K562 (cell line): ENCODE results near the gene SMAD7. TPM values are rescaled to one million over a fixed set of nuclear protein-coding genes. Genes with fewer than 3 reads are reported as not detected.

Experiments used
- ARNT ChIP-seq, 2 experiments: fragments of 450-650 bp; IDR thresholded peaks; 2 replicates each; pipeline ENCODE4 v1.6.1; 2016; ENCODE audit warnings: mild to moderate bottlenecking in 1 of 2
- BHLHE40 ChIP-seq: IDR thresholded peaks from 2 replicates; pipeline ENCODE4 v1.6.1; 2011; ENCODE audit warnings: low read length, improper control_type of control experiment
- FOSL1 ChIP-seq: fragments of 200-800 bp; sonication (Bioruptor generic); conservative IDR thresholded peaks from 2 replicates; pipeline ENCODE4 v1.6.1; 2016; ENCODE audit warnings: missing genetic modification characterization, missing compliant biosample characterization
- HEY1 ChIP-seq: fragments of 250-450 bp; sonication (Bioruptor Pico); IDR thresholded peaks from 2 replicates; pipeline ENCODE4 v1.5.0; 2020; ENCODE audit warnings: mild to moderate bottlenecking, moderate library complexity, borderline replicate concordance
- JUN ChIP-seq, 2 experiments: sonication (generic) in 1 of 2; formaldehyde crosslinking in 1 of 2; IDR thresholded peaks; 2 replicates each; pipeline versions ENCODE4 v1.6.1 to v1.8.0; 2012 to 2022; ENCODE audit warnings: borderline replicate concordance in 2 of 2, mild to moderate bottlenecking in 2 of 2, improper control_type of control experiment in 1 of 2, low read depth in 1 of 2, low read length in 1 of 2, missing genetic modification reagents in 1 of 2
- JUND ChIP-seq, 2 experiments: IDR thresholded peaks; 2 replicates in 1 of 2; 3 replicates in 1 of 2; pipeline ENCODE4 v1.6.1; 2011; ENCODE audit warnings: borderline replicate concordance in 2 of 2, low read depth in 2 of 2, low read length in 2 of 2, improper control_type of control experiment in 1 of 2, missing biosample characterization in 1 of 2, missing genetic modification characterization in 1 of 2, missing genetic modification reagents in 1 of 2
- NR2C2 ChIP-seq, 2 experiments: fragments of 200-800 bp in 1 of 2; sonication (Bioruptor generic) in 1 of 2; sonication (generic) in 1 of 2; formaldehyde crosslinking in 1 of 2; IDR thresholded peaks; 2 replicates each; pipeline versions ENCODE4 v1.6.1 to v1.8.0; 2016 to 2022; ENCODE audit warnings: mild to moderate bottlenecking in 1 of 2, missing compliant biosample characterization in 1 of 2, missing genetic modification characterization in 1 of 2, missing genetic modification reagents in 1 of 2
- POLR3A ChIP-seq: IDR thresholded peaks from 2 replicates; pipeline ENCODE4 v1.6.1; 2011; ENCODE audit warnings: borderline replicate concordance, mild to moderate bottlenecking, moderate library complexity; ENCODE audit not compliant: insufficient read length, insufficient read depth; ENCODE audit errors: extremely low read depth
- TGIF2 ChIP-seq: sonication (generic); formaldehyde crosslinking; IDR thresholded peaks from 2 replicates; pipeline ENCODE4 v1.8.1; 2022; ENCODE audit warnings: mild to moderate bottlenecking, missing genetic modification reagents, moderate library complexity
- TRIM25 ChIP-seq: fragments of 450-650 bp; IDR thresholded peaks from 2 replicates; pipeline ENCODE4 v1.7.0; 2016; ENCODE audit warnings: borderline replicate concordance
- ZNF311 ChIP-seq: fragments of 250-450 bp; sonication (Bioruptor Pico); IDR thresholded peaks from 2 replicates; pipeline ENCODE4 v1.4.0; 2020; ENCODE audit warnings: mild to moderate bottlenecking, moderate library complexity
- ZNF766 ChIP-seq: fragments of 200-800 bp; sonication (Bioruptor generic); conservative IDR thresholded peaks from 2 replicates; pipeline ENCODE4 v1.6.1; 2016; ENCODE audit warnings: missing genetic modification characterization, missing compliant biosample characterization
- polyA plus RNA-seq, 8 experiments: library from polyadenylated mRNA; depleted of rRNA in 4 of 8; stranded (reverse) in 5 of 8; unstranded in 3 of 8; fragments of >200 nt; fragmentation: Nextera tagmentation in 2 of 8; fragmentation: Illumina TruSeq in 1 of 8; extraction: Ambion mirVana in 2 of 8; extraction: Trizol in 1 of 8; gene quantifications; 2 replicates each; pipeline versions ENCODE4 v1.2.1 to v1.2.3, GENCODE V29; 2011 to 2014; ENCODE audit warnings: inconsistent platforms in 1 of 8, missing spikeins in 1 of 8
- total RNA-seq, 7 experiments: library from RNA; depleted of rRNA in 6 of 7; stranded (reverse); fragments of >200 nt in 6 of 7; fragmentation: Illumina TruSeq in 2 of 7; extraction: Trizol in 2 of 7; gene quantifications; 2 replicates each; pipeline versions ENCODE4 v1.2.1 to v1.2.3, GENCODE V29; 2011 to 2021; ENCODE audit warnings: low replicate concordance in 1 of 7
- TF ChIP-seq, protein P1 (sequence below): fragments of 450-650 bp; conservative IDR thresholded peaks from 2 replicates; pipeline ENCODE4 v1.6.1; 2016; ENCODE audit warnings: missing genetic modification characterization, low read depth, mild to moderate bottlenecking, control low read depth, missing compliant biosample characterization
- TF ChIP-seq, protein P2 (sequence below): fragments of 450-650 bp; formaldehyde crosslinking; IDR thresholded peaks from 2 replicates; pipeline ENCODE4 v1.4.0; 2020; ENCODE audit warnings: mild to moderate bottlenecking, moderate library complexity
- TF ChIP-seq, protein P3 (sequence below): sonication (generic); formaldehyde crosslinking; IDR thresholded peaks from 2 replicates; pipeline ENCODE4 v1.8.0; 2023; ENCODE audit warnings: mild to moderate bottlenecking, missing genetic modification reagents

Gene SMAD7
- total and polyA plus RNA-seq, 9 of the 15 experiments (the other 6 are each of a cell fraction or from before 2014, with no cell fraction given) = 0.13 to 3.0 (median 1.6) TPM

GRCh38 chr18:48979944-48980890, 29.5 kb upstream of the SMAD7 start (continued):
- TF ChIP-seq ARNT (IDR thresholded peaks at IDR 0.05) (no peak), HEY1 (CRISPR knock-in tag) (no peak), BHLHE40 (no peak), ZNF311 (CRISPR knock-in tag) (no peak), POLR3A (no peak), TRIM25 (no peak), JUN (IDR thresholded peaks at IDR 0.05; ENCODE audit: borderline replicate concordance, low read depth, low read length) (0 out of 2 replicates have a peak, but pooled peaks have one; percentile 19), JUN (CRISPR knock-in tag; IDR thresholded peaks at IDR 0.05; ENCODE audit: borderline replicate concordance) (no peak), TGIF2 (CRISPR knock-in tag) (no peak), JUND (IDR thresholded peaks at IDR 0.05; ENCODE audit: borderline replicate concordance, low read depth, low read length) (0 out of 2 replicates have a peak, but pooled peaks have one; percentile 29), JUND (tag; IDR thresholded peaks at IDR 0.05; ENCODE audit: borderline replicate concordance, low read depth, low read length) (no peak), FOSL1 (peak; percentile 66), NR2C2 (CRISPR knock-in tag; IDR thresholded peaks at IDR 0.05) (no peak), NR2C2 (tag; IDR thresholded peaks at IDR 0.05) (no peak), ZNF766 (CRISPR knock-in tag) (no peak)
- TF ChIP-seq, protein P1, sequence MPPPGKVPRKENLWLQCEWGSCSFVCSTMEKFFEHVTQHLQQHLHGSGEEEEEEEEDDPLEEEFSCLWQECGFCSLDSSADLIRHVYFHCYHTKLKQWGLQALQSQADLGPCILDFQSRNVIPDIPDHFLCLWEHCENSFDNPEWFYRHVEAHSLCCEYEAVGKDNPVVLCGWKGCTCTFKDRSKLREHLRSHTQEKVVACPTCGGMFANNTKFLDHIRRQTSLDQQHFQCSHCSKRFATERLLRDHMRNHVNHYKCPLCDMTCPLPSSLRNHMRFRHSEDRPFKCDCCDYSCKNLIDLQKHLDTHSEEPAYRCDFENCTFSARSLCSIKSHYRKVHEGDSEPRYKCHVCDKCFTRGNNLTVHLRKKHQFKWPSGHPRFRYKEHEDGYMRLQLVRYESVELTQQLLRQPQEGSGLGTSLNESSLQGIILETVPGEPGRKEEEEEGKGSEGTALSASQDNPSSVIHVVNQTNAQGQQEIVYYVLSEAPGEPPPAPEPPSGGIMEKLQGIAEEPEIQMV (tag) = no peak
- TF ChIP-seq, protein P2, sequence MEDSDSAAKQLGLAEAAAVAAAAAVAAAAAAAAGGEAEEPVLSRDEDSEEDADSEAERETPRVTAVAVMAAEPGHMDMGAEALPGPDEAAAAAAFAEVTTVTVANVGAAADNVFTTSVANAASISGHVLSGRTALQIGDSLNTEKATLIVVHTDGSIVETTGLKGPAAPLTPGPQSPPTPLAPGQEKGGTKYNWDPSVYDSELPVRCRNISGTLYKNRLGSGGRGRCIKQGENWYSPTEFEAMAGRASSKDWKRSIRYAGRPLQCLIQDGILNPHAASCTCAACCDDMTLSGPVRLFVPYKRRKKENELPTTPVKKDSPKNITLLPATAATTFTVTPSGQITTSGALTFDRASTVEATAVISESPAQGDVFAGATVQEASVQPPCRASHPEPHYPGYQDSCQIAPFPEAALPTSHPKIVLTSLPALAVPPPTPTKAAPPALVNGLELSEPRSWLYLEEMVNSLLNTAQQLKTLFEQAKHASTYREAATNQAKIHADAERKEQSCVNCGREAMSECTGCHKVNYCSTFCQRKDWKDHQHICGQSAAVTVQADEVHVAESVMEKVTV (CRISPR knock-in tag) = no peak
- TF ChIP-seq, protein P3, sequence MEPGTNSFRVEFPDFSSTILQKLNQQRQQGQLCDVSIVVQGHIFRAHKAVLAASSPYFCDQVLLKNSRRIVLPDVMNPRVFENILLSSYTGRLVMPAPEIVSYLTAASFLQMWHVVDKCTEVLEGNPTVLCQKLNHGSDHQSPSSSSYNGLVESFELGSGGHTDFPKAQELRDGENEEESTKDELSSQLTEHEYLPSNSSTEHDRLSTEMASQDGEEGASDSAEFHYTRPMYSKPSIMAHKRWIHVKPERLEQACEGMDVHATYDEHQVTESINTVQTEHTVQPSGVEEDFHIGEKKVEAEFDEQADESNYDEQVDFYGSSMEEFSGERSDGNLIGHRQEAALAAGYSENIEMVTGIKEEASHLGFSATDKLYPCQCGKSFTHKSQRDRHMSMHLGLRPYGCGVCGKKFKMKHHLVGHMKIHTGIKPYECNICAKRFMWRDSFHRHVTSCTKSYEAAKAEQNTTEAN (CRISPR knock-in tag) = no peak
